Measurements from ENCODE around the gene SLITRK6.

SLITRK6 gene

GRCh38 chr13:85799097-85799582 lies at the start of gene SLITRK6:
TSS of gene SLITRK6 (minus strand) at chr13:85799419. CDS start at chr13:85796508, 2,911 bp downstream.
- Histone ChIP-seq H3K4me1 (ENCODE audit: insufficient read depth, low read length) (no peaks in the 10 kb centered on the region), H3K27me3 (ENCODE audit: control insufficient read depth in 1 of 2, insufficient read depth in 2 of 2, low read length in 2 of 2) (no peaks in the 10 kb centered on the region), H3K36me3 (ENCODE audit: insufficient read depth, low read length) (no peaks in the 10 kb centered on the region), H3K27ac (ENCODE audit: low read depth, low read length) (no peak within 1 kb of the TSS), H3K4me3 (ENCODE audit: low read depth in 1 of 2, low read length in 2 of 2) (peak within 1 kb of the TSS in 1 of 2 donors; percentile 19), H3K9ac (ENCODE audit: low read length) (no peak within 1 kb of the TSS), H3K9me3 (ENCODE audit: low read length) (no peaks in the 10 kb centered on the region)

DNA sequence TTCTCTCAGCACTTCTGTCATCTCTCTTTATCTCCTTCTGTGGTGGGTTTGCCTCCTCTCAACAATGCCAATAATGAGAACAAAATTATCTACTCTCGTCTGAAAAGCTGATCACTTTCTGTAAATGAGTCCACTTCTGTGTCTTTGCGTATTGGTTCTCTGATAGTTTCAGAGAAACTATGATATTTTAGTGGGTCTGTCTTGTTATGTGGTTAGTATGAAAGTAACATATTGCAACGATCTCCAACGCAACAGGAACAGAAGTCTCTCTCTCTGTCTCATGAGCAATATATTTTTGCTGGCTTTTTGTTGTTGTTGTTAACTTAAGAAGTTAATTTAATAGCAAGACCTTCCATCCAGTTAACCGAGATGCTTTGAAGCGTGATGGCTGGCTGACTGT lies 47.8 kb upstream of the SLITRK6 start:
- Histone ChIP-seq H3K4me3 (ENCODE audit: low read depth in 1 of 2, low read length in 2 of 2) (no peak overlapping the region), H3K9ac (ENCODE audit: low read length) (no peak overlapping the region), H3K27me3 (ENCODE audit: control insufficient read depth in 1 of 2, insufficient read depth in 2 of 2, low read length in 2 of 2) (no peaks in the 10 kb centered on the region), H3K36me3 (ENCODE audit: insufficient read depth, low read length) (no peaks in the 10 kb centered on the region), H3K4me1 (ENCODE audit: insufficient read depth, low read length) (no peaks in the 10 kb centered on the region), H3K27ac (ENCODE audit: low read depth, low read length) (no peak overlapping the region), H3K9me3 (ENCODE audit: low read length) (no peaks in the 10 kb centered on the region)

- no peaks in the 10 kb centered on the region for H3K9me3 ChIP-seq (ENCODE audit: low read length)
- no peaks in the 10 kb centered on the region for H3K27me3 ChIP-seq (ENCODE audit: control insufficient read depth in 1 of 2, insufficient read depth in 2 of 2, low read length in 2 of 2)
- H3K27ac ChIP-seq (ENCODE audit: low read depth, low read length): no peak overlapping the region
- H3K36me3 ChIP-seq (ENCODE audit: insufficient read depth, low read length): no peaks in the 10 kb centered on the region
- H3K9ac ChIP-seq (ENCODE audit: low read length): no peak overlapping the region
- H3K4me1 ChIP-seq (ENCODE audit: insufficient read depth, low read length): no peaks in the 10 kb centered on the region
- no peak overlapping the region for H3K4me3 ChIP-seq (ENCODE audit: low read depth in 1 of 2, low read length in 2 of 2)
These were observed 42.2 kb upstream of the SLITRK6 start for GRCh38 chr13:85841427-85841826.

DNA sequence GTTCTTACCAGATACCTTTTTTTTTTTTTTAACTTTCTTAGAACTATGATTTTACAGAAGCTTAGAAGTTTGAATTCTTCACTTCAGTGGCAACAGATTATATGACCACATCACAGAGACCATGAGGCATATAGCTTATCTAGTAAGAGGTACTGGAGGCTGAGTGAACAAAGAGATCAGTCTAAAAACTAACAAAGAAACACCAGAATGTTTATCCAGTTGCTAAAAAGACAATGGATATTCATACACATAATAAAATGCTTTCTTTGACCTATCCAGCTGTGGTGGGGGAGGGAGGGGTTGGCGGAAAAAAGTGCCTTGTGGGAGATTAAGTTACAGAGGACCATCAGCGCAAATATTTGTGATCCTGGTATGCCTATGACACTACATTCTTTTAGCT lies 34.7 kb upstream of the SLITRK6 start:
- H3K9ac ChIP-seq (ENCODE audit: low read length): no peak overlapping the region
- no peaks in the 10 kb centered on the region for H3K9me3 ChIP-seq (ENCODE audit: low read length)
- no peak overlapping the region for H3K27ac ChIP-seq (ENCODE audit: low read depth, low read length)
- no peaks in the 10 kb centered on the region for H3K4me1 ChIP-seq (ENCODE audit: insufficient read depth, low read length)
- H3K27me3 ChIP-seq (ENCODE audit: control insufficient read depth in 1 of 2, insufficient read depth in 2 of 2, low read length in 2 of 2): no peaks in the 10 kb centered on the region
- no peaks in the 10 kb centered on the region for H3K36me3 ChIP-seq (ENCODE audit: insufficient read depth, low read length)
- no peak overlapping the region for H3K4me3 ChIP-seq (ENCODE audit: low read depth in 1 of 2, low read length in 2 of 2)

DNA sequence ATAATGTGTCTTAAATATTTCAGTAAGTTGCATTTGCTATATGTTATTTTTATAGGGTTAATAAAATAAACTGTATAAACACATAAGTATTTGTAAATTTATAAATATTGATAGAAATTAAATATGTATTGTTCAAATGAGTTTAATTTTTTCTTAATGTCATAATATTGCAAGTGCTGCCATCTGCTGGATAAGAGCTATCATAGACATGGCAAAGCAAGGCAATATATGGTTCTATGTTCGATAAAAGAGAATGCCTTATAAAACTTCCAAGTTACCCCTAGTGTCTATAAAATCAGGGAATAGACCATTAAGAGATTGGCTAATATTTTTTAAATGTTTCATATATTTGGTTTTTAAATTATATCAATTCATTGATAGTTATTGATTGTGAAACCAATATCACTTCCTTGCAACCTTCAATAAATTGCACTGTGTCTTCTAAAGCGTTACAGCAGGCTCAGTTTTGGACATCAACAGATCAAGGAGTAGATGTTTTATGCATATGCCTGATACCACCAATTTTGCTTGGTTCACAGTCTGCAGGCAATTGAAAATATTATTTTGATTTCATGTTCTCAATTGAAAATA lies 29.0 kb upstream of the SLITRK6 start:
- Histone ChIP-seq H3K9me3 (ENCODE audit: low read length) (no peaks in the 10 kb centered on the region), H3K27ac (ENCODE audit: low read depth, low read length) (no peak overlapping the region), H3K4me1 (ENCODE audit: insufficient read depth, low read length) (no peaks in the 10 kb centered on the region), H3K27me3 (ENCODE audit: control insufficient read depth in 1 of 2, insufficient read depth in 2 of 2, low read length in 2 of 2) (no peaks in the 10 kb centered on the region), H3K4me3 (ENCODE audit: low read depth in 1 of 2, low read length in 2 of 2) (no peak overlapping the region), H3K36me3 (ENCODE audit: insufficient read depth, low read length) (no peaks in the 10 kb centered on the region), H3K9ac (ENCODE audit: low read length) (no peak overlapping the region)

- no peaks in the 10 kb centered on the region for H3K9me3 ChIP-seq (ENCODE audit: low read length)
- no peaks in the 10 kb centered on the region for H3K36me3 ChIP-seq (ENCODE audit: insufficient read depth, low read length)
- H3K4me3 ChIP-seq (ENCODE audit: low read depth in 1 of 2, low read length in 2 of 2): no peak overlapping the region
- H3K27ac ChIP-seq (ENCODE audit: low read depth, low read length): no peak overlapping the region
- H3K27me3 ChIP-seq (ENCODE audit: control insufficient read depth in 1 of 2, insufficient read depth in 2 of 2, low read length in 2 of 2): no peaks in the 10 kb centered on the region
- H3K4me1 ChIP-seq (ENCODE audit: insufficient read depth, low read length): no peaks in the 10 kb centered on the region
- no peak overlapping the region for H3K9ac ChIP-seq (ENCODE audit: low read length)
These were observed 26.2 kb upstream of the SLITRK6 start for GRCh38 chr13:85825454-85825853.

DNA sequence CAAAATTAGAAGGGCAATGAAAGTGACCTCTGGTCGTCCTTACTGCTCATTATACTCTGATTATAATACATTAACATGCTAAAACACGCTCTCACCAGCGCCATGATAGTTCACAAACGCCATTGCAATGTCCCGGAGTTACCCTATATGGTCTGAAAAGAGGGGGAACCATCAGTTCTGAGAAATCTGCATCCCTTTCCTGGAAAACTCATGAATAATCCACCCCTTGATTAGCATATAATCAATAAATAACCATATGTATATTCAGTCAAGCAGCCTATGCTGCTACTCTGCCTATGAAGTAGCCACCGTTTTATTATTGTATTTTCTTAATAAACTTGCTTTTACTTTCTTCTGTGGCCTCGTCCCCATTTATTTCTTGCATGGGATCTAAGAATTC lies 24.6 kb upstream of the SLITRK6 start:
- Histone ChIP-seq H3K36me3 (ENCODE audit: insufficient read depth, low read length) (no peaks in the 10 kb centered on the region), H3K4me3 (ENCODE audit: low read depth in 1 of 2, low read length in 2 of 2) (no peak overlapping the region), H3K27ac (ENCODE audit: low read depth, low read length) (no peak overlapping the region), H3K27me3 (ENCODE audit: control insufficient read depth in 1 of 2, insufficient read depth in 2 of 2, low read length in 2 of 2) (no peaks in the 10 kb centered on the region), H3K4me1 (ENCODE audit: insufficient read depth, low read length) (no peaks in the 10 kb centered on the region), H3K9ac (ENCODE audit: low read length) (no peak overlapping the region), H3K9me3 (ENCODE audit: low read length) (no peaks in the 10 kb centered on the region)

DNA sequence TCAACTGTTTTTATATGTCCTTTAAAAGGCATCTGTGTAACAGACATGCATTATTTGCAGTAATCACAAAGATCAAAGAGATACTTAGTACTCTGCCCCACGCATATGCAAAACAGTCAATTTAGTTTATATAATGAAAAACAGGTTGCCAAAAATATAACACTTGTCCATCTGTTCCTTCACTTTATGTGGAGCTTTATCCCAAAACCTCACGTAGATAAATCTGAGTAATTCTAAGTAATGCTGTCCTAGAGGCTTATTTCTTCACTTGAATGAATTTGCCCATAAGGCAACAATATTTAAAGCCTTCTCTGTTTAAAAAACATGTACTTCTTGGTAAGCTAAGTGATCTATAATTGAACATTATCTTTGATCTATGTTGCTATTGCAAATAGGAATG lies 20.3 kb upstream of the SLITRK6 start:
- H3K36me3 ChIP-seq (ENCODE audit: insufficient read depth, low read length): no peaks in the 10 kb centered on the region
- no peak overlapping the region for H3K4me3 ChIP-seq (ENCODE audit: low read depth in 1 of 2, low read length in 2 of 2)
- H3K9ac ChIP-seq (ENCODE audit: low read length): no peak overlapping the region
- no peaks in the 10 kb centered on the region for H3K9me3 ChIP-seq (ENCODE audit: low read length)
- H3K27me3 ChIP-seq (ENCODE audit: control insufficient read depth in 1 of 2, insufficient read depth in 2 of 2, low read length in 2 of 2): no peaks in the 10 kb centered on the region
- no peak overlapping the region for H3K27ac ChIP-seq (ENCODE audit: low read depth, low read length)
- H3K4me1 ChIP-seq (ENCODE audit: insufficient read depth, low read length): no peaks in the 10 kb centered on the region

GRCh38 chr13:85816413-85816812 lies 17.2 kb upstream of the SLITRK6 start:
- Histone ChIP-seq H3K27me3 (ENCODE audit: control insufficient read depth in 1 of 2, insufficient read depth in 2 of 2, low read length in 2 of 2) (no peaks in the 10 kb centered on the region), H3K9ac (ENCODE audit: low read length) (no peak overlapping the region)

GRCh38 chr13:85812282-85812681 lies 13.1 kb upstream of the SLITRK6 start:
- Histone ChIP-seq H3K36me3 (ENCODE audit: insufficient read depth, low read length) (no peaks in the 10 kb centered on the region), H3K9ac (ENCODE audit: low read length) (no peak overlapping the region), H3K27ac (ENCODE audit: low read depth, low read length) (no peak overlapping the region), H3K4me1 (ENCODE audit: insufficient read depth, low read length) (no peaks in the 10 kb centered on the region), H3K27me3 (ENCODE audit: control insufficient read depth in 1 of 2, insufficient read depth in 2 of 2, low read length in 2 of 2) (no peaks in the 10 kb centered on the region), H3K9me3 (ENCODE audit: low read length) (no peaks in the 10 kb centered on the region), H3K4me3 (ENCODE audit: low read depth in 1 of 2, low read length in 2 of 2) (no peak overlapping the region)

More at GRCh38 chr13:85816413-85816812, 17.2 kb upstream of the SLITRK6 start:
- no peak overlapping the region for H3K4me3 ChIP-seq (ENCODE audit: low read depth in 1 of 2, low read length in 2 of 2)
- no peaks in the 10 kb centered on the region for H3K9me3 ChIP-seq (ENCODE audit: low read length)
- no peaks in the 10 kb centered on the region for H3K4me1 ChIP-seq (ENCODE audit: insufficient read depth, low read length)
- H3K36me3 ChIP-seq (ENCODE audit: insufficient read depth, low read length): no peaks in the 10 kb centered on the region
- no peak overlapping the region for H3K27ac ChIP-seq (ENCODE audit: low read depth, low read length)

- H3K36me3 ChIP-seq (ENCODE audit: insufficient read depth, low read length): no peaks in the 10 kb centered on the region
- H3K9ac ChIP-seq (ENCODE audit: low read length): no peak overlapping the region
- H3K9me3 ChIP-seq (ENCODE audit: low read length): no peaks in the 10 kb centered on the region
- H3K4me1 ChIP-seq (ENCODE audit: insufficient read depth, low read length): no peaks in the 10 kb centered on the region
- no peak overlapping the region for H3K27ac ChIP-seq (ENCODE audit: low read depth, low read length)
- H3K4me3 ChIP-seq (ENCODE audit: low read depth in 1 of 2, low read length in 2 of 2): no peak overlapping the region
- H3K27me3 ChIP-seq (ENCODE audit: control insufficient read depth in 1 of 2, insufficient read depth in 2 of 2, low read length in 2 of 2): no peaks in the 10 kb centered on the region
These were observed 9.6 kb upstream of the SLITRK6 start for GRCh38 chr13:85808811-85809210.

DNA sequence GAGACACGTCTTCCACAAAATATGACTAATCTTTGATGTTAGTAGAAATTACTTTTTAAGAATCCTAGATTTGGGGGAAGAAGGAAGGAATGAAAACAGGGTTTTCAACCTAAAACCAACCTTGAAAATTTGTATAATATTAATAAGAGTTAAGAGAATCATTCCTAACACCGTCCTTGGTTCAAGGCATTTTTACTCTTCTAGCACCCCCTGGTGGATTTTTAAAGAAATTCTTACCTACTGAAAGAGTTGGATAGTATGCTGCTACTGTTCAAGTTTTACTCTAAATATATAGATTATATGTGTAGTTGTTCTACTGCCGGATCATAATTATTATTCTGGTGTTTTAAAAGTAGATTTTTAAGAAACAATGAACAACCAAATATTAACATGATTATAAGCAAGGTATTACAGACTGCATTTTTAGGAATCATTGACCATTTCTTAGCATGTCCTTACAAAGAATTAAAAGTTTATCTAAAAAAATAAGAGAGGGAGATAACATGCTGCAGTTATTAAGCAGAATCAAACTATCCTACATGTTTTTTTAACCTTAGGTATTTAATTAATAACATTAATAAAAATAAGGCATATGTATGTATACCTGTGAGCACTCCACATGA lies 7.4 kb upstream of the SLITRK6 start:
- Histone ChIP-seq H3K4me1 (ENCODE audit: insufficient read depth, low read length) (no peaks in the 10 kb centered on the region), H3K9ac (ENCODE audit: low read length) (no peak overlapping the region), H3K36me3 (ENCODE audit: insufficient read depth, low read length) (no peaks in the 10 kb centered on the region), H3K4me3 (ENCODE audit: low read depth in 1 of 2, low read length in 2 of 2) (no peak overlapping the region), H3K9me3 (ENCODE audit: low read length) (no peaks in the 10 kb centered on the region), H3K27me3 (ENCODE audit: control insufficient read depth in 1 of 2, insufficient read depth in 2 of 2, low read length in 2 of 2) (no peaks in the 10 kb centered on the region), H3K27ac (ENCODE audit: low read depth, low read length) (no peak overlapping the region)
